Stimulated activated CD4-positive, alpha-beta T cell treated with anti-CD3 and anti-CD28 coated beads, Interleukin-2, amount 100 ng/mL, for 24 hours (primary cell): ENCODE measurements around the gene IRS1.
"Not testable (repeated sequence)": the region's sequence is repeated elsewhere in the genome, so short reads cannot be mapped to it uniquely, and the experiment has no call there.

ENCODE experiments used
- DNase-seq, 2 donors: peaks; one replicate each; pipeline ENCODE4 v3.0.0-alpha.2; 2020

IRS1 gene

GRCh38 chr2:226799211-226799975, at the start of gene IRS1:
IRS1 (minus strand) TSS chr2:226799820; CDS start chr2:226798738, 1,082 bp downstream.
- DNase-seq = peak; percentile 62 to 71

DNA sequence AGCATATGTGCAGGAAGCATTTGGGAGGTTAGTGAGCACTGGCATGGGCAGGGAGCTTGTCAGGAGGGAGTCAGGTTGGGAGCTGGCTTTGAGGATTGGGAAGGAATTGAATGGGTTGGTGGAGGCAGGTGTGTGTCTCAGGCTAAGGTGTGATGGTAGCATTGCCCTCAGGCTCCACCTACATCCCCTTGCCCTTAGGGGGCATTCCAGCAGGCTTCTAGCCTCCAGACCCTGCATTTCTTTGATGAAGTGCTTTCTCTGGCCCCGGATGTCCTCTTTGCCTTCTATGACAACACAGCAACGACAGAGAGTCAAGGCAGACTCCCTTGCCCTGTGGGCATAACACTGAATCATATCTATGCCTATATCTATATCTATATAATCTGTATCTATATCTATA, 49.7 kb upstream of the IRS1 start:
- DNase-seq = no peak

DNA sequence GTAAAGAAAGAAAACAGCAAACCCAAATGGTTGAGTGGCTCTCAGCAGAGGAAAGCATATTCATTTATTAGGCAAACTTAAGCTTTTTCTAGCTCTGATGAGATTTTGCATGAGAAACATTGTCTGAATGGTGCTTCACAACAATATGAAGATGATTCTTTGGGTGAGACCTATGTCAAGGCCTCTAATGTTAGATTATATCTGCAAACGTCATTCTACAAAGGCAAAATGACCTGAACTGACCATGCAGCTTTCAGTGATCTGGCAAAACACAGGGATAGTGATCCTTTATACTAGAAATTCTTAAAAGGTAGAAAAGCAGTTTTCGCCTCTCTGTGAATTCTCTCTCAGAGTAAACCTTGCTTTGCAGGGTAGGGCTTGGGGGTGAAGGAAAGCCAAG, 47.9 kb upstream of the IRS1 start:
- no peak for DNase-seq

GRCh38 chr2:226847090-226847489, 47.5 kb upstream of the IRS1 start:
- DNase-seq = no peak

DNA sequence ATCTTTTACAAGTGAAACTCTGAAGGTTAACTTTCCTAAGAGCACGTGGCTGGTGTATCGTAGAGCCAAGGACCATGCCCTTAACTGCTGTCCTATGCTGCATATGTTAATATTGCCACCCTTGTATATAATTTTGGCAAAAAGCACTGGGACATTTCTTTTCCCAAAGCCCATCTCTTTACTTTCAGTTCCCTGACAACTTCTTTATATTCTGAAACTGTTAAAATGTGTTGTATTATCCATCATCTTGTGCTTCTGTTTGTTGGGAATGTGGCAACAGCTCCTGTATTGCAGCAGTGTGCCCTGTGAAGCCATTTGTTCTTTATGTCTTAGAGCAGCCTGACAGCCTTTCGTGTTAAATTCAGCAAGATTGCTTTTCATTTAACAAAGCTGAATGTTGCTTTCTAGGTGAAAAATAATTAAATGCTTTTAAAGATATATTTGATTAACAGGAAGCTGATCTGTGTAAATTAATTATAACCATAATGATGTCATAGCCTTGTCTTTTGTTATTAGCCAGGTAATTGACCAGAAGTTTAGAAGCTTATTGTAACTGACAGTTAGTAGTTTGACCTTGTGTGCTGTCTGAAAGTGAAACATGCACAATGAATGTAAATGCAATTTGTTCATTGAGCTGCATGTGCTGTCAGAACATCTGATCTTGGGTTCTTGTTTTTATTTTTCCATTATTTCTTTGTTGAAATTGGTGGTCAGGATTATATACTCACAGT, 45.9 kb upstream of the IRS1 start:
- DNase-seq = no peak

- not testable (repeated sequence) for DNase-seq
These were observed 43.4 kb upstream of the IRS1 start for GRCh38 chr2:226843001-226843400.

- DNase-seq = no peak
These were observed 40.3 kb upstream of the IRS1 start for GRCh38 chr2:226839951-226840350.

DNA sequence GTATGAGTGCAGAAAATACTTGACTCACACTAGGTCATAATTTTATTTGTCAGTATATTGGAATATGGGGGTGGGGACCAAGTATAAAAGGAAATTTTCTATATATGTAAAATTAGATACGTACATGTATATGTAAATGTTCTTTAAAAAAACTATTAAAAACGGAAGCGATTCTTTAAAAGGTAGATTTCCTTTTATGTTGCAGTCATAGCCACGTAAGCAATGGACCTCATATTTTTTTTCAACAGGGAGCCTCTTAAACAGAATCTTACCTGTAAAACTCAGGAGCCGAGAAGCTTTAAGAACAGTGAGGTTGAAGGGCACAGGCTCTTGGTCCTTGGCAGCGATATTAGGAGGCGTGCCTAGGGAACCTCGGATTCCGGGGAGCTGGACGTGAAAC, 39.5 kb upstream of the IRS1 start:
- DNase-seq = no peak

DNA sequence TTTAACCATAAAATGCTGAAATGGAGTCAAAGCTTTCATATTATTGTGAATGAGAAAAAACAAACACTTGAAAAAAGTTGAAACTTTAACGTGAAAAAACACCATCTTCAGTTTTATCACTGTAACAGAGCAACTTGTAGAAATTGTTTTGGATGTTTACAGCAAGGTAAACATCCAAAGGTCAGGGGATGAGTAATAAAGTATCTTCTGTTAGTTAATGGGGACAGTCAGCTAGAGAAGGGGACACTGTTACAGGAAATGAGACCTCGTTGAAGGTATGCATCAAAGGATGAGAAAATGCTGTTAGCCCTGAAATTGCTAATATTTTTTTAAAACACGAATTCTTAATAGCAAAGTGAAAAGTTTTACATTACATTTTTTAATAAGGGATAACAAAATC, 39.1 kb upstream of the IRS1 start:
- no peak for DNase-seq

DNA sequence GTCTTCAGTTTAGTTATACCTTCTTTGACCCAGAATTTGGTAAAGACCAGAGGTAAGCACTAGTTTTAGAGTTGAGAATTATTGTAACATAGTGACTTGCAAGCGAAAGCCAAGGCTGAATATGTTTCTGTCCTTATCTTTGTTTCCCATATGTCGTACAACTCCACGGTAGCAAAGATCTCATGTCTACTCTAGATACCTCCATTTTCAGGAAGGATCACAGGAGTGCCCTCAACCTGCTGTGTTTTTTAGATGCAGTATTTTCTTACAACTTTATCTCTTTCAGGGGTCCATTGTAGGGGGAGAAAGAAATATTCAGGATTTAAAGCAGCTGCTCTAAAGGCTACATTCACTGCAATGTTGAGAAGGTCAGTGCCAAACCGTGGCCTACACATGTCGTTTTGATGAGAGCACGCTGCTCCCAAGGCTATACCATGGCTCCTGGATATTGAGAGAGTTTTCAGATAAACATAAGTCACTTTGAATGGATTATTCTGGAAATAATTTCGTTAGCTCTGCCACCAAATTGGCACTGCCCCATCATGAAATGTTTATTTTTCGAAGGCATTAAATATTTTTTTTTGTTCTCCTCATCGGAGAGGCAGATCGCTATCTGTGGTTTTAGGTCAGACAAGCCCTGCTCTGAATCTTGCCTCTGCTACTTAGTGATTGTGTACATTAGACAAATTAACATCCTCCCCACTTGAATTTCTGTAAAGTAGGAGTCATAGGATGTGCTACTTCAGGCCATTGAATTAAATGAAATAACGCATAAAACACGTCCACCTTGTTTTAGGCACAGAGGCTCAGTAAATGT, 38.4 kb upstream of the IRS1 start:
- no peak for DNase-seq

DNA sequence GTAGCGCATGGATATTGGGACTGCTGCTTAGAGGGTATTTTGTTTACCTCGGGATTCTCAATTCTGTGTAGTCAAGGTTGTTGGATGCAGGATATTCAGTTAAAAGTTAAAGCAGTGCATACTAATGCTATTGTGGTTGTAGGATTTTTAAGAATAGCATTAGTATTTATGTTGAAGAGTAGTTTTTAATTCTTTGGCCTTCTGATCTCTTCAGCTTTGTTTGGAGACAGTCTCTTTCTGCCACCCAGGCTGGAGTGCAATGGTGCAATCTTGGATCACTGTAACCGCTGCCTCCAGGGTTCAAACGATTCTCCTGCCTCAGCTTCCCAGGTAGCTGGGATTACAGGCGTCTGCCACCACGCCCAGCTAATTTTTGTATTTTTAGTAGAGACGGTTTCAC, 37.7 kb upstream of the IRS1 start:
- no peak for DNase-seq

- DNase-seq = no peak
These were observed 36.9 kb upstream of the IRS1 start for GRCh38 chr2:226836548-226836885.

DNA sequence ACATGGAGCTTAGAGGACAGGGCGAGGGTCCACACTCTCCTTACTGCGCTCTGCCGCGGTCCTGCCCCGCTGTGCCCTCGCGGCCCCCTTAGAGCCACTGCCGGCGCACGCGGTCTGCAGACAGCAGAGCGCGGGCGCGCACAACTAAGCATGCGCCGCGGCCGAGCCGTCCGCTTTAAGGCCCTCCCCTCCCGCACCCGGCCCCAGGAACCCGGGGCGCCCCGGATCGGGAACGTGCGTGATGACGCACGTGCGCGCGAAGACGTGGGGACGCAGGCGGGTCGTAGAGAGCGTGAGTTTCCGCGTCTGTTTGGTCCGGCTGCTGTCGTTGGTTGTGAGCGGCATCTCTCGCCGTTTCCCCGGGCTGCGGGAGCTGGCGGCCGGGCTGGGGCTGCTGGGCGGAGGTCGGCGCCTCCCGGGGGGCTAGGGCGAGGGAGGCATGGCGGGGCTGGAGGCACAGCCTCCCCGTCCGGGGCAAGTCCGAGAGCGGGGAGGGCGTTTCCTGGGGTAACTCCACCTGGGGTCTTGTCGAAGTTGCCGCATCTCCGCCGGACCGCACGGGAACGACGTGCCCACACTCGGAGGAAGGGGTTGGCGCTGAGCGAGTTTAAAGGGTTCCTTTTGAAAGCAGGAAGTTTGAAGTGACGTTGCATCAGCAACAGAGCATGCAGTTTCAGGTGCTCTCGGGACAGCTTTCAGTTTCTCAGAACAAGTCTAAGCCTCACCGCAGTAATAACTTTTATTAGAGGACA, 36.4 kb upstream of the IRS1 start, which contains the start of gene RHBDD1:
Gene RHBDD1 (plus strand): TSS at position 259 of the 752 bp plus-strand sequence. CDS start 28,640 bp downstream, outside the sequence.
- DNase-seq = peak; percentile 93 to 94

DNA sequence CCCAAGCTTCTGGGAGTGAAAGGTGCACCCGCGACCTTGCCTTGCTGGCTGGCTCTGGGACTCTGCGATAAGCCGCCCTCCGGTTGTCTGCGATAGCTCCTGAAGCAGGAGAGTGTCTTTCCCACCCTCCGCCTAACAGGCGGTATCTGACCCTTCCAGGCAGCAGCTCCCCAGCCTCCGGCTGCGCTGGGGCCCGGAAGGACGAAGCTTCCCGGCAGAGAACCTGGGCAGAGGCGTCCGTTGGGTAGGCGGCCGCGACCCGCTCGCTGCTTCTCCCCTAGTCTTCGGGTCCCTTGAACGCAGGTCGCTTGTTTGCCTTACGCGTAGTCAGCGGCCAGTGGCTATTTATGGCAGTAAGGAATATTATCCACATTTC, 35.8 kb upstream of the IRS1 start:
- DNase-seq = no peak

GRCh38 chr2:226834880-226835279, 35.3 kb upstream of the IRS1 start:
- not testable (repeated sequence) for DNase-seq

GRCh38 chr2:226832061-226832460, 32.4 kb upstream of the IRS1 start:
- DNase-seq = no peak

- DNase-seq = no peak
These were observed 31.6 kb upstream of the IRS1 start for GRCh38 chr2:226831266-226831665.

- DNase-seq = no peak
These were observed 30.4 kb upstream of the IRS1 start for GRCh38 chr2:226829721-226830631.

DNA sequence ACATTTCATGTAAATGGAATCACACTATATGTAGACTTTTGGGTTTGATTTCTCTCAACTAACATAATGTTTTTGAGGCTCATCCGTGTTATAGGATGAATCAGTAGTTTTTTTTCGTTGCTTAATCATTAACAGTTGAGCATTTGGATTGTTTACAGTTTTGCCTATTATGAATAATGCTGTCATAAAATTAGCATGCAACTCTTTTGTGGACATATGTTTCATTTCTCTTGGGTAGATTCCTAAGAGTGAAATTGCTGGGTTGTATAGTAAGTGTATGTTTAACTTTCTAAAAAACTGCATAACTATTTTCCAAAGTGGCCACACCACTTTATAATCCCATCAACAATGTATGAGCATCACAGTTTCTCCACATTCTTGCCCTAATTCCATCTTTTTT, 28.6 kb upstream of the IRS1 start:
- DNase-seq = no peak

GRCh38 chr2:226825056-226825455, 25.4 kb upstream of the IRS1 start:
- no peak for DNase-seq

GRCh38 chr2:226818930-226819329, 19.3 kb upstream of the IRS1 start:
- DNase-seq = no peak
